Measurements from ENCODE around the gene ZFP42. TPM values are rescaled to one million over a fixed set of nuclear protein-coding genes. Genes with fewer than 3 reads are reported as not detected.

ZFP42 gene
- total RNA-seq, 1 experiment from 2014 or later, result not detected

DNA sequence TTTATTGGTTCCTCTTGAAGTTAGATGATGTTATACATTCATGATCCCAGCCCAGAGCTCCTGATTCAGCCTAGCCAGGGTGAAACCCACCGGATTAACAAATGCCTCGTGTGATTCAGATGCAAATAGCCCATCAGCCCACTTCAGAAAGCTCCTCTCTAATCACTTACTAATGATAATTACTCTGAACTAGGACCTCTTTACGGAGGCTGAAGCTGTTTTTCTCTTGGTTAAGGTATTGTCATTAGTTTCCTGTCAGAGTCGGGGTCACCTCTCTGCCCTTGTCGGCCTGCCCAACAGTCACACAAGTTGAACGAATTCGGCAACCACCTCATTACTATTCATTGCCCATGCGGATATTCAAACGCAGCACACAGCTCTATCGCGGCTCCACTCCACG lies 36.6 kb downstream of the ZFP42 start:
- BruUV-seq (replicated peaks), result no TSS peak
- DNase-seq (no peak), ATAC-seq (no peak)
- Histone ChIP-seq H3K27me3 (ENCODE audit: low read length) (no peaks in the 10 kb centered on the region), H3K9me2 (replicated peaks; ENCODE audit: low read length) (no peaks in the 10 kb centered on the region), H3K4me2 (ENCODE audit: low read length) (no peak overlapping the region), H3K27ac (ENCODE audit: low read length) (no peak overlapping the region), H3F3A (ENCODE audit: low read length, unreplicated experiment) (no peaks in the 10 kb centered on the region), H3K9me3 (ENCODE audit: low read length) (no peaks in the 10 kb centered on the region), H4K20me1 (ENCODE audit: low read length) (no peaks in the 10 kb centered on the region), H3K4me1 (ENCODE audit: insufficient read depth, low read length) (no peaks in the 10 kb centered on the region), H3K79me2 (ENCODE audit: low read length) (no peaks in the 10 kb centered on the region), H2AFZ (ENCODE audit: low read length) (no peak overlapping the region), H3K9ac (ENCODE audit: low read length) (no peak overlapping the region), H3K4me3 (ENCODE audit: low read length) (no peak overlapping the region), H3K36me3 (ENCODE audit: low read depth, low read length) (no peaks in the 10 kb centered on the region)
- TF ChIP-seq EZH2 (IDR thresholded peaks at IDR 0.05; ENCODE audit: low read length, unreplicated experiment) (no peak), EZH2phosphoT487 (IDR thresholded peaks at IDR 0.05; ENCODE audit: borderline replicate concordance, low read length) (no peak), CTCF (conservative IDR thresholded peaks at IDR 0.05; ENCODE audit: low read depth, low read length) (no peak)
- ChIA-PET CTCF (no interaction called here), POLR2A (ENCODE audit: unreplicated experiment) (no interaction called here)
- intact Hi-C loops (cut with micrococcal nuclease), result no loop called here

DNA sequence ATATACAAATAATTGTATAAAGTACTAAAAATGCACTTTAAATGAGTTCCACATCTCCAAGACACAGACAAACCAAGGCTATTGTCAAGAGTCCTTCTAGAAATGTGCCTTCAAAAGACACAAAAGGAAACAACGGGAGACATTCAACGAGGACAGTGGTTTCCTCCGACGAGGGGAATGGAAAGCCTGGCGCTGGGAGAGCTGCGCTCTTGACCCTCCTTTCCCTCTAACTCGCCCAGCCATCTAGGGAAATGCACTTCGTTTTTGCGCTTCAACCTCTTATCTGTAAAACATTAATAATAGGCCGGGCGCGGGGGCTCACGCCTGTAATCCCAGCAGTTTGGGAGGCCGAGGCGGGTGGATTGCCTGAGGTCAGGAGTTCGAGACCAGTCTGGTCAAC lies 37.0 kb downstream of the ZFP42 start:
- H3K4me2 ChIP-seq (ENCODE audit: low read length), result no peak overlapping the region
- no peak overlapping the region for H2AFZ ChIP-seq (ENCODE audit: low read length)
- no peaks in the 10 kb centered on the region for H3K27me3 ChIP-seq (ENCODE audit: low read length)
- no peaks in the 10 kb centered on the region for H4K20me1 ChIP-seq (ENCODE audit: low read length)
- no peaks in the 10 kb centered on the region for H3K9me3 ChIP-seq (ENCODE audit: low read length)
- BruUV-seq (replicated peaks), result no TSS peak
- H3K4me1 ChIP-seq (ENCODE audit: insufficient read depth, low read length), result no peaks in the 10 kb centered on the region
- intact Hi-C loops (cut with micrococcal nuclease), result no loop called here
- ATAC-seq (no peak), DNase-seq (no peak)
- H3K36me3 ChIP-seq (ENCODE audit: low read depth, low read length), result no peaks in the 10 kb centered on the region
- H3K9ac ChIP-seq (ENCODE audit: low read length), result no peak overlapping the region
- CTCF ChIA-PET, result no interaction called here
- no peak overlapping the region for H3K27ac ChIP-seq (ENCODE audit: low read length)
- POLR2A ChIA-PET (ENCODE audit: unreplicated experiment), result no interaction called here
- H3F3A ChIP-seq (ENCODE audit: low read length, unreplicated experiment), result no peaks in the 10 kb centered on the region
- H3K4me3 ChIP-seq (ENCODE audit: low read length), result no peak overlapping the region
- no peaks in the 10 kb centered on the region for H3K9me2 ChIP-seq (replicated peaks; ENCODE audit: low read length)
- TF ChIP-seq EZH2 (IDR thresholded peaks at IDR 0.05; ENCODE audit: low read length, unreplicated experiment) (no peak), CTCF (conservative IDR thresholded peaks at IDR 0.05; ENCODE audit: low read depth, low read length) (no peak), EZH2phosphoT487 (IDR thresholded peaks at IDR 0.05; ENCODE audit: borderline replicate concordance, low read length) (no peak)
- H3K79me2 ChIP-seq (ENCODE audit: low read length), result no peaks in the 10 kb centered on the region

- Histone ChIP-seq H3K9me3 (ENCODE audit: low read length) (no peaks in the 10 kb centered on the region), H3K27me3 (ENCODE audit: low read length) (no peaks in the 10 kb centered on the region), H3K9ac (ENCODE audit: low read length) (no peak overlapping the region), H3K4me2 (ENCODE audit: low read length) (no peak overlapping the region), H3K4me1 (ENCODE audit: insufficient read depth, low read length) (no peaks in the 10 kb centered on the region), H3K4me3 (ENCODE audit: low read length) (no peak overlapping the region), H3K36me3 (ENCODE audit: low read depth, low read length) (no peaks in the 10 kb centered on the region), H3K27ac (ENCODE audit: low read length) (no peak overlapping the region), H4K20me1 (ENCODE audit: low read length) (no peaks in the 10 kb centered on the region), H2AFZ (ENCODE audit: low read length) (no peak overlapping the region), H3K9me2 (replicated peaks; ENCODE audit: low read length) (no peaks in the 10 kb centered on the region), H3F3A (ENCODE audit: low read length, unreplicated experiment) (no peaks in the 10 kb centered on the region), H3K79me2 (ENCODE audit: low read length) (no peaks in the 10 kb centered on the region)
- intact Hi-C loops (cut with micrococcal nuclease), result no loop called here
- no peak for TF ChIP-seq EZH2phosphoT487 (IDR thresholded peaks at IDR 0.05; ENCODE audit: borderline replicate concordance, low read length)
- no peak for TF ChIP-seq EZH2 (IDR thresholded peaks at IDR 0.05; ENCODE audit: low read length, unreplicated experiment)
- TF ChIP-seq CTCF (conservative IDR thresholded peaks at IDR 0.05; ENCODE audit: low read depth, low read length), result no peak
- DNase-seq, result no peak
- ATAC-seq, result no peak
- ChIA-PET CTCF (no interaction called here), POLR2A (ENCODE audit: unreplicated experiment) (no interaction called here)
- BruUV-seq (replicated peaks), result no TSS peak
Observed at GRCh38 chr4:188037003-188037713, 41.6 kb downstream of the ZFP42 start.
